Activated naive CD4-positive, alpha-beta T cell treated with anti-CD3 and anti-CD28 coated beads, Interleukin-2, amount 50 U/mL, for 24 hours (primary cell): ENCODE measurements around the gene FNBP1L.

Experiments used
- H3K27ac Mint-ChIP-seq: one replicate; pipeline ENCODE4 v1.8.0; 2021; ENCODE audit warnings: mild to moderate bottlenecking, mixed read lengths
- H3K27me3 Mint-ChIP-seq: one replicate; pipeline ENCODE4 v1.8.0; 2021; ENCODE audit warnings: mixed read lengths
- H3K36me3 Mint-ChIP-seq: one replicate; pipeline ENCODE4 v1.8.0; 2021; ENCODE audit warnings: mixed read lengths
- H3K4me1 Mint-ChIP-seq: one replicate; pipeline ENCODE4 v1.8.0; 2021; ENCODE audit warnings: mixed read lengths
- H3K4me3 Mint-ChIP-seq: one replicate; pipeline ENCODE4 v1.8.0; 2021; ENCODE audit warnings: mild to moderate bottlenecking, mixed read lengths
- H3K9me3 Mint-ChIP-seq: one replicate; pipeline ENCODE4 v1.8.0; 2021; ENCODE audit warnings: mixed read lengths

Gene FNBP1L

GRCh38 chr1:93496520-93496919 lies 48.6 kb downstream of the FNBP1L start:
- no peak overlapping the region for H3K27ac Mint-ChIP-seq
- no peaks in the 10 kb centered on the region for H3K9me3 Mint-ChIP-seq
- no peaks in the 10 kb centered on the region for H3K4me1 Mint-ChIP-seq
- no peak overlapping the region for H3K4me3 Mint-ChIP-seq
- no peaks in the 10 kb centered on the region for H3K27me3 Mint-ChIP-seq
- no peaks in the 10 kb centered on the region for H3K36me3 Mint-ChIP-seq

DNA sequence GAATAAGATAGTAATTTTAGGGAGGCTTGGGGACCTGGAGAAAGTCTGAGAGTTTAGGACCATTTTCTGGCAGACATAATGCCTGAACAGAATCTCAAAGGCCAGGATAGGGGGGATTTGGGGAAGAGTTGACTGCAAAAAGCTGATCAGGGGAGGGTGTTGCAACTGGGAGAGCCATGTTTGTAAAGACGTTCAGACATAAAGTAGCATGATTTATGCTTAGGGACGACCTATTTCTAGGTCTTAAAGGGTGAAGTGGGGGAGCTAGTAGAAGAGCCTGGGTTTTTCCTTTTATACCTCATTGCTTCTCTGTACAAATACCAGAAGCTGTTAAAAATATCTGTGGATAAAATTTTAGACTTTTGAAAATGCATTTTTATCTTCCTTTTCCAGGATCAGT lies 51.2 kb downstream of the FNBP1L start:
- no peak overlapping the region for H3K4me3 Mint-ChIP-seq
- H3K4me1 Mint-ChIP-seq = no peaks in the 10 kb centered on the region
- no peak overlapping the region for H3K27ac Mint-ChIP-seq
- no peaks in the 10 kb centered on the region for H3K9me3 Mint-ChIP-seq
- no peaks in the 10 kb centered on the region for H3K36me3 Mint-ChIP-seq
- H3K27me3 Mint-ChIP-seq = no peaks in the 10 kb centered on the region

DNA sequence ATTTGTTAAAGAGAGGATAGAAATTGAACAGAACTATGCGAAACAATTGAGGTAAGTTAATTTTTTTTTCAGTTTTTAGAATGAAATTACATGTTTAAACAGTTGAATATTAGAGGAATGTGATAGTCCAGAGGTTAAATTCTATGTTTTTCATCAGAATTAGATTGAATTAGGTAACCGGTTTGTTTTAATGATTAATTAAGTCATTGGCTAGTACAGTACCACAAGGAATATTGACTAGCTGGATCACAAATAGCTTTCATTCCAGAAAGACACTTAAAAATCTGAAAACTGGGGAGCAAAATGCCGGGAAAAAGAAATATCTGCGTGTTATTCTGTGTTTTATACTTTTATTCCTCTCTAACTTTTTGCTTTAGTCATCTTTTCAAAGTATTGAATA lies 51.6 kb downstream of the FNBP1L start:
- Mint-ChIP-seq H3K9me3 (no peaks in the 10 kb centered on the region), H3K4me3 (no peak overlapping the region), H3K36me3 (no peaks in the 10 kb centered on the region), H3K27me3 (no peaks in the 10 kb centered on the region), H3K4me1 (no peaks in the 10 kb centered on the region), H3K27ac (no peak overlapping the region)

DNA sequence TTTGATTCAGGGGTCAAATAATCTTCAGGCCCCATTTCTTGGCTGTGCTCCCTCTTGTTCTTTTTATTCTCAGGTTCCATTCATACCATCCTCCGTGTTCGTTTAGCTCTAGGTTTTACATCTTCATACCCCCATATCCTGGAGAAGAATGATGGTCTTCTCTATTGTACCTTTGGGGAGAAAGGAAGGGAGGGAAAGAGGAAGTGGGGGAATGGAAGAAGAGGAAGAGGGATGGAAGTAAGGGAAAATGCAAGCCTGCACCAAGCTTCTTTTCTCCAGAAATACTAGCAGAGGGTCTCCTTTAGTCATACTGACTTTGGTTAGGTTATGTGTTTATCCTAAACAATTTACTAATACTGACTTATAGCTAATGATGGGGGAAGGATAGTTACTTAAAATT lies 52.4 kb downstream of the FNBP1L start:
- Mint-ChIP-seq H3K9me3 (no peaks in the 10 kb centered on the region), H3K27me3 (no peaks in the 10 kb centered on the region), H3K27ac (no peak overlapping the region), H3K36me3 (no peaks in the 10 kb centered on the region), H3K4me1 (no peaks in the 10 kb centered on the region), H3K4me3 (no peak overlapping the region)

- Mint-ChIP-seq H3K27ac (no peak overlapping the region), H3K4me1 (no peaks in the 10 kb centered on the region), H3K36me3 (no peaks in the 10 kb centered on the region), H3K27me3 (no peaks in the 10 kb centered on the region), H3K9me3 (no peaks in the 10 kb centered on the region), H3K4me3 (no peak overlapping the region)
Observed at GRCh38 chr1:93501399-93501798, 53.5 kb downstream of the FNBP1L start.

DNA sequence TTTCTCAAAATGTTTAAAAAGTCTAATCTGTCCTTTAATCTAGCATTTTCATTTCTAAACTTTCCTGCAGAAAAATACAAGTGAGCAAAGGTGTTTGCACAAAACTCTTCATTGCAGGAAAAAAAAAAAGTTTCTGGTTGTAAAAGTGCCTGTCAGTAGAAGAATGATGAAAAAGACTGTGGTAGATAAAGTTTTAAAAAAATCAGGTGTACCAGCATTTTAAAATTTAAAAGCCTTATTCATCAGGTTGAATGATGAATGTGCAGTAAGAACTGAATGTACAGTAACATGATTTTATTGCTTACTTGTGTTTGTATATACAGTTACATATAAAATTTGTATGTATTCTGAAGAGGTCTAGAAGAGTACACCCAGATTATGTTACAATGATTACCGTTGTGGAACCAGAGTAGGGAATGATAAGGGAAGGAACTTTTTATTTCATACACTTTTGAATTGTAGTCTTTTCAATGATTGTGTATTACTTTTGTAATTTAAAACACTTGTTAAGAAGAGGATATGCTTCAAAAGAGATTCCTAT lies 54.0 kb downstream of the FNBP1L start:
- Mint-ChIP-seq H3K36me3 (no peaks in the 10 kb centered on the region), H3K27me3 (no peaks in the 10 kb centered on the region), H3K4me1 (no peaks in the 10 kb centered on the region), H3K9me3 (no peaks in the 10 kb centered on the region), H3K4me3 (no peak overlapping the region), H3K27ac (no peak overlapping the region)

- Mint-ChIP-seq H3K36me3 (no peaks in the 10 kb centered on the region), H3K9me3 (no peaks in the 10 kb centered on the region), H3K27ac (no peak overlapping the region), H3K27me3 (peaks cover 1% of the 10 kb centered on the region), H3K4me1 (no peaks in the 10 kb centered on the region), H3K4me3 (no peak overlapping the region)
Observed at GRCh38 chr1:93502571-93502970, 54.7 kb downstream of the FNBP1L start.

DNA sequence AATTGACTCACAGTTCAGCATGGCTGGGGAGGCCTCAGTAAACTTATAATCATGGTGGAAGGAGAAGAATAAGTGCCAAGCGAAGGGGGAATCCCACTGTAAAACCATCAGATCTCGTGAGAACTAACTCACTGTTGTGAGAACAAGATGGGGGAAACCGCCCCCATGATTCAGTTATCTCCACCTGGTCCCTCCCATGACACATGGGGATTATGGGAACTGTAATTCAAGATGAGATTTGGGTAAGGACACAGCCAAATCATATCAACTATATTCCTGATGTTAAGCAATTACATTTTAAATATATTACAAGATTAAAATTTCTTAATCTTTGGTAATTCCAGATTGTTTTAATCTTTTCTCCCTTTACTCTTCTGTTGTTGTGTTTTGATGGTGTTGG lies 55.2 kb downstream of the FNBP1L start:
- Mint-ChIP-seq H3K9me3 (no peaks in the 10 kb centered on the region), H3K27me3 (peaks cover 1% of the 10 kb centered on the region), H3K36me3 (no peaks in the 10 kb centered on the region), H3K4me3 (no peak overlapping the region), H3K4me1 (no peaks in the 10 kb centered on the region), H3K27ac (no peak overlapping the region)

- Mint-ChIP-seq H3K27me3 (peaks cover 1% of the 10 kb centered on the region), H3K9me3 (no peaks in the 10 kb centered on the region), H3K27ac (no peak overlapping the region), H3K4me1 (no peaks in the 10 kb centered on the region), H3K4me3 (no peak overlapping the region), H3K36me3 (no peaks in the 10 kb centered on the region)
Observed at GRCh38 chr1:93503816-93504215, 55.9 kb downstream of the FNBP1L start.

GRCh38 chr1:93504247-93505033 lies 56.5 kb downstream of the FNBP1L start:
- H3K36me3 Mint-ChIP-seq = no peaks in the 10 kb centered on the region
- no peak overlapping the region for H3K4me3 Mint-ChIP-seq
- H3K4me1 Mint-ChIP-seq = no peaks in the 10 kb centered on the region
- no peak overlapping the region for H3K27ac Mint-ChIP-seq
- peaks cover 1% of the 10 kb centered on the region for H3K27me3 Mint-ChIP-seq
- no peaks in the 10 kb centered on the region for H3K9me3 Mint-ChIP-seq

DNA sequence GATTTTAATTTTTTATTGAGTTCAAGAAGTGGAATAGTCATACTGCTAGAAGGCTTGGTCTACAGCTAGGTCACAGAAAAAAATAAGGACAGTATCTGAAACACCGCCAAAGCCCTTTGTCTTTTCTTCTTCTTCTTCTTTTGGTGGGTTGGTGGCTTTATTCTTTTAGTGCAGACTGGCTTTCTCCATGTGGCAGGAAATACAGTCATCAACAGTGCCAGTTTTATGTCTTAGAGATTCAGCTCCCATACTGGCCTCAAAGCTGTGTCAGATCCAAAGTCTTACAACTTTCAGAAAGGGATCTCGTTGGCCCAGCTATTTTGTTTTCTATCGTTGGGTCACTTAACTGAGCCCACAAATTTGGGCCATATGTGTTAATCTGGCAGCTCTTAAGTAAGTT lies 58.2 kb downstream of the FNBP1L start:
- Mint-ChIP-seq H3K27ac (no peak overlapping the region), H3K4me3 (no peak overlapping the region), H3K9me3 (peaks cover 6% of the 10 kb centered on the region), H3K4me1 (no peaks in the 10 kb centered on the region), H3K36me3 (no peaks in the 10 kb centered on the region), H3K27me3 (peaks cover 1% of the 10 kb centered on the region)

DNA sequence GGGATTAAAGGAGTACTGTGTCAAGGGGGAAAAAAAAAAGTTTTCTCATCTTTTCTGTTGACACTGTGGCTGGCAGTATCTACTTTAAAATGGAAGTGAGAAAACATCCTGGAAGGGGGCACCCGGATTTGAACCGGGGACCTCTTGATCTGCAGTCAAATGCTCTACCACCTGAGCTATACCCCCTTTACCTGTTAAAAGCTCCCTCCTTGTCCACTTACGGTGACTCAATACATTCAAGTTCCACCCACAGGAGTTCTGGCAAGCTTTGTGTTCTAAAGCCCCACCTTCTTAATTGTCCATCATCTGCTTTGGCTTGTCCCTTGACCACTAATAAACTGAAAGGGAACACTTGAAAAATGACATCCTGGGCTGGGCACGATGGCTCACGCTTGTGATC lies 68.2 kb downstream of the FNBP1L start:
- Mint-ChIP-seq H3K4me3 (no peak overlapping the region), H3K27me3 (peaks cover 1% of the 10 kb centered on the region), H3K36me3 (no peaks in the 10 kb centered on the region), H3K9me3 (no peaks in the 10 kb centered on the region), H3K4me1 (no peaks in the 10 kb centered on the region), H3K27ac (no peak overlapping the region)

DNA sequence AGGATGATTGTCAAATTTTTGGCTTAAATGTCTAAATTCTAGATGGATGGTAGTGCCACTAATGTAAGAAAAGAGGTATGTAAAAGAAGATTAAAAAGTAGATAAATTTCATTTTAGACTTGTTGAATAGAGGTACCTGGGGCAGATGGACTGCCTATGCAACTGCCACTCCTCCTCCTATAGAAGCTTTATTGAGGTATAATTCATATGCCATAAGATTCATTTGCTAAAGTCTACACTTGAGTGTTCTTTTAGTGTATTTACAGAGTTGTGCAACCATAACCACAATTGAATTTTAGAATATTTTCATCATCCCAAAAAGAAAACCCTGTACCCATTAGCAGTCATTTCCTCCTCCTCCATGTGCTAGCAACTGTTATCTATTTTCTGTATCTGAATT lies 70.6 kb downstream of the FNBP1L start:
- Mint-ChIP-seq H3K27ac (no peak overlapping the region), H3K9me3 (no peaks in the 10 kb centered on the region), H3K4me1 (no peaks in the 10 kb centered on the region), H3K27me3 (peaks cover 4% of the 10 kb centered on the region), H3K36me3 (no peaks in the 10 kb centered on the region), H3K4me3 (no peak overlapping the region)

- no peaks in the 10 kb centered on the region for H3K9me3 Mint-ChIP-seq
- no peaks in the 10 kb centered on the region for H3K36me3 Mint-ChIP-seq
- no peaks in the 10 kb centered on the region for H3K4me1 Mint-ChIP-seq
- peaks cover 4% of the 10 kb centered on the region for H3K27me3 Mint-ChIP-seq
- H3K27ac Mint-ChIP-seq = no peak overlapping the region
- no peak overlapping the region for H3K4me3 Mint-ChIP-seq
Observed at GRCh38 chr1:93519199-93519829, 71.4 kb downstream of the FNBP1L start.

- Mint-ChIP-seq H3K9me3 (no peaks in the 10 kb centered on the region), H3K27me3 (peaks cover 7% of the 10 kb centered on the region), H3K4me3 (no peak overlapping the region), H3K4me1 (no peaks in the 10 kb centered on the region), H3K27ac (no peak overlapping the region), H3K36me3 (no peaks in the 10 kb centered on the region)
Observed at GRCh38 chr1:93521618-93522017, 73.7 kb downstream of the FNBP1L start.

DNA sequence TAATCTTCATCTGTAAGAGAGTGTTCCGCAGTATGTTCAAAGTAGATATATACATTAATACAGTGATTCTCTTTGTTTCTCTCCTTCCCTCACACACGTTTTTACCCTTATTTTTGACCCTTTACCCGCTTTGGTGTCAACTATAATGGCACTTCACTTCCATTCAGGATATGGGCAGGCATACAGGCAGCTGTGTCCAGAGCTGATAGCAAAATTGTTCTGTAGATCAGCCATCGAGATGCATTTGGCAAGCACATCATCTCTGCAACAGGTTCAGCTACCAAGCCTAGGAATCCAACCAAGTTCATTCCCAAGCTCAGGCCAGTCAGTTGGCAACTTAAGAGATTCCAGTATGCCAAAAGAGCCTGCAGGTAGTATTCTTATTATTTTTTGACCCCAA lies 74.8 kb downstream of the FNBP1L start:
- no peaks in the 10 kb centered on the region for H3K36me3 Mint-ChIP-seq
- H3K9me3 Mint-ChIP-seq = no peaks in the 10 kb centered on the region
- H3K4me3 Mint-ChIP-seq = no peak overlapping the region
- H3K27ac Mint-ChIP-seq = no peak overlapping the region
- H3K4me1 Mint-ChIP-seq = no peaks in the 10 kb centered on the region
- peaks cover 5% of the 10 kb centered on the region for H3K27me3 Mint-ChIP-seq
